Naive B cell (primary cell): ENCODE measurements around the gene RTN3. TPM values are rescaled to one million over a fixed set of nuclear protein-coding genes. Genes with fewer than 3 reads are reported as not detected.
A peak's percentile ranks its signal among the peaks of the same experiment; 100 is the strongest.

Source experiments
- ATAC-seq, 2 donors: fragments of 150-1000 bp; cut with Tn5 transposase; 2 replicates each; pipeline ENCODE4 v1.10.0; 2021; ENCODE audit warnings: low read depth in 2 of 2, mild to moderate bottlenecking in 2 of 2, moderate library complexity in 2 of 2
- DNase-seq: peaks from one replicate; pipeline ENCODE4 v3.0.0; 2022
- H3K27ac Mint-ChIP-seq, 6 donors: one replicate each; pipeline ENCODE4 v1.8.0; 2020 to 2022; ENCODE audit warnings: mild to moderate bottlenecking in 6 of 6, mixed read lengths in 6 of 6, moderate library complexity in 5 of 6, inconsistent platforms in 2 of 6
- H3K27me3 Mint-ChIP-seq, 3 donors: one replicate each; pipeline ENCODE4 v1.8.0; 2021 to 2022; ENCODE audit warnings: mixed read lengths in 3 of 3, mild to moderate bottlenecking in 1 of 3
- H3K36me3 Mint-ChIP-seq, 2 donors: one replicate each; pipeline ENCODE4 v1.8.0; 2020 to 2022; ENCODE audit warnings: mixed read lengths in 2 of 2, inconsistent platforms in 1 of 2, mild to moderate bottlenecking in 1 of 2
- H3K4me1 Mint-ChIP-seq, 3 donors: one replicate each; pipeline ENCODE4 v1.8.0; 2020 to 2022; ENCODE audit warnings: mixed read lengths in 3 of 3, inconsistent platforms in 1 of 3, mild to moderate bottlenecking in 1 of 3, moderate library complexity in 1 of 3
- H3K4me3 Mint-ChIP-seq, 8 donors: one replicate each; pipeline ENCODE4 v1.8.0; 2020 to 2022; ENCODE audit warnings: mild to moderate bottlenecking in 8 of 8, mixed read lengths in 8 of 8, moderate library complexity in 8 of 8, inconsistent platforms in 2 of 8
- H3K9me3 Mint-ChIP-seq, 7 donors: one replicate each; pipeline ENCODE4 v1.8.0; 2020 to 2022; ENCODE audit warnings: mixed read lengths in 7 of 7, mild to moderate bottlenecking in 5 of 7, inconsistent platforms in 2 of 7, moderate library complexity in 1 of 7
- polyA plus RNA-seq, 6 donors: library from polyadenylated mRNA; unstranded; fragments of 300-500 nt; fragmentation: Illumina TruSeq; gene quantifications; one replicate each; pipeline ENCODE4 v1.2.3, GENCODE V29; 2021; ENCODE audit warnings: low read depth in 6 of 6

RTN3 gene
- polyA plus RNA-seq, 6 donors from 2014 or later = 20.6 to 59.8 (median 27.8) TPM

GRCh38 chr11:63687845-63688244 lies 6.5 kb downstream of the RTN3 start:
- Mint-ChIP-seq H3K4me3 (no peak overlapping the region), H3K4me1 (peaks cover 6 to 12% (median 9%) of the 10 kb centered on the region in 3 donors), H3K9me3 (no peaks in the 10 kb centered on the region), H3K27ac (no peak overlapping the region), H3K27me3 (no peaks in the 10 kb centered on the region), H3K36me3 (no peaks in the 10 kb centered on the region)
- DNase-seq (no peak), ATAC-seq (no peak)

- H3K36me3 Mint-ChIP-seq = no peaks in the 10 kb centered on the region
- H3K27ac Mint-ChIP-seq = no peak overlapping the region
- DNase-seq (no peak), ATAC-seq (no peak)
- no peaks in the 10 kb centered on the region for H3K27me3 Mint-ChIP-seq
- no peak overlapping the region for H3K4me3 Mint-ChIP-seq
- H3K9me3 Mint-ChIP-seq = no peaks in the 10 kb centered on the region
- peaks cover 3 to 16% (median 7%) of the 10 kb centered on the region in 3 donors for H3K4me1 Mint-ChIP-seq
Observed at GRCh38 chr11:63694596-63694995, 13.3 kb downstream of the RTN3 start.

- no peaks in the 10 kb centered on the region for H3K9me3 Mint-ChIP-seq
- peaks cover 16 to 34% (median 18%) of the 10 kb centered on the region in 3 donors for H3K4me1 Mint-ChIP-seq
- peaks cover 0 to 4% of the 10 kb centered on the region in 2 donors for H3K36me3 Mint-ChIP-seq
- no peak overlapping the region for H3K27ac Mint-ChIP-seq
- DNase-seq = no peak
- H3K4me3 Mint-ChIP-seq = peak overlapping the region in 1 of 8 donors; percentile 2
- ATAC-seq = no peak
- no peaks in the 10 kb centered on the region for H3K27me3 Mint-ChIP-seq
Observed at GRCh38 chr11:63698976-63699733, 17.9 kb downstream of the RTN3 start.

- Mint-ChIP-seq H3K4me1 (peaks cover 18 to 39% (median 22%) of the 10 kb centered on the region in 3 donors), H3K9me3 (no peaks in the 10 kb centered on the region), H3K27me3 (no peaks in the 10 kb centered on the region), H3K36me3 (peaks cover 0 to 4% of the 10 kb centered on the region in 2 donors), H3K27ac (no peak overlapping the region), H3K4me3 (no peak overlapping the region)
- no peak for DNase-seq
- ATAC-seq = no peak
Observed at GRCh38 chr11:63699896-63700295, 18.6 kb downstream of the RTN3 start.

GRCh38 chr11:63705526-63705925 lies 24.2 kb downstream of the RTN3 start:
- DNase-seq (no peak), ATAC-seq (no peak)
- no peak overlapping the region for H3K27ac Mint-ChIP-seq
- no peaks in the 10 kb centered on the region for H3K9me3 Mint-ChIP-seq
- H3K27me3 Mint-ChIP-seq = no peaks in the 10 kb centered on the region
- H3K4me1 Mint-ChIP-seq = peaks cover 7 to 22% (median 14%) of the 10 kb centered on the region in 3 donors
- no peak overlapping the region for H3K4me3 Mint-ChIP-seq
- peaks cover 0 to 4% of the 10 kb centered on the region in 2 donors for H3K36me3 Mint-ChIP-seq

- Mint-ChIP-seq H3K9me3 (no peaks in the 10 kb centered on the region), H3K4me1 (peaks cover under 1 to 7% (median 6%) of the 10 kb centered on the region in 3 donors), H3K27me3 (no peaks in the 10 kb centered on the region), H3K27ac (no peak overlapping the region), H3K36me3 (no peaks in the 10 kb centered on the region), H3K4me3 (no peak overlapping the region)
- ATAC-seq (no peak), DNase-seq (no peak)
Observed at GRCh38 chr11:63708764-63709163, 27.5 kb downstream of the RTN3 start.

- DNase-seq (no peak), ATAC-seq (no peak)
- Mint-ChIP-seq H3K27me3 (no peaks in the 10 kb centered on the region), H3K9me3 (no peaks in the 10 kb centered on the region), H3K27ac (no peak overlapping the region), H3K4me1 (peaks cover 0 to 6% (median 6%) of the 10 kb centered on the region in 3 donors), H3K36me3 (no peaks in the 10 kb centered on the region), H3K4me3 (no peak overlapping the region)
Observed at GRCh38 chr11:63709336-63709884, 28.1 kb downstream of the RTN3 start.

GRCh38 chr11:63710476-63711217 lies 29.3 kb downstream of the RTN3 start:
- Mint-ChIP-seq H3K9me3 (no peaks in the 10 kb centered on the region), H3K27ac (peak overlapping the region in 1 of 6 donors; percentile 27), H3K4me3 (no peak overlapping the region), H3K4me1 (peaks cover 0 to 3% (median 0%) of the 10 kb centered on the region in 3 donors), H3K36me3 (no peaks in the 10 kb centered on the region), H3K27me3 (no peaks in the 10 kb centered on the region)
- no peak for DNase-seq
- no peak for ATAC-seq

GRCh38 chr11:63711838-63712237 lies 30.5 kb downstream of the RTN3 start:
- DNase-seq (no peak), ATAC-seq (no peak)
- no peaks in the 10 kb centered on the region for H3K36me3 Mint-ChIP-seq
- H3K4me1 Mint-ChIP-seq = peaks cover 0 to 3% (median 0%) of the 10 kb centered on the region in 3 donors
- H3K9me3 Mint-ChIP-seq = no peaks in the 10 kb centered on the region
- peak overlapping the region in 1 of 6 donors; percentile 21 for H3K27ac Mint-ChIP-seq
- no peak overlapping the region for H3K4me3 Mint-ChIP-seq
- no peaks in the 10 kb centered on the region for H3K27me3 Mint-ChIP-seq

GRCh38 chr11:63713766-63714165 lies 32.5 kb downstream of the RTN3 start:
- ATAC-seq = no peak
- Mint-ChIP-seq H3K27ac (peak overlapping the region in 1 of 6 donors; percentile 7), H3K4me1 (peaks cover 0 to 3% (median 0%) of the 10 kb centered on the region in 3 donors), H3K4me3 (no peak overlapping the region), H3K9me3 (no peaks in the 10 kb centered on the region), H3K27me3 (no peaks in the 10 kb centered on the region), H3K36me3 (no peaks in the 10 kb centered on the region)
- no peak for DNase-seq

- Mint-ChIP-seq H3K4me3 (no peak overlapping the region), H3K4me1 (peaks cover 0 to 3% (median 0%) of the 10 kb centered on the region in 3 donors), H3K27ac (no peak overlapping the region), H3K27me3 (no peaks in the 10 kb centered on the region), H3K36me3 (no peaks in the 10 kb centered on the region), H3K9me3 (no peaks in the 10 kb centered on the region)
- DNase-seq = no peak
- ATAC-seq = no peak
Observed at GRCh38 chr11:63716046-63716445, 34.7 kb downstream of the RTN3 start.

- Mint-ChIP-seq H3K27me3 (no peaks in the 10 kb centered on the region), H3K9me3 (no peaks in the 10 kb centered on the region), H3K36me3 (no peaks in the 10 kb centered on the region), H3K4me1 (peaks cover 0 to 3% (median 0%) of the 10 kb centered on the region in 3 donors), H3K4me3 (no peak overlapping the region), H3K27ac (no peak overlapping the region)
- ATAC-seq = no peak
- DNase-seq = no peak
Observed at GRCh38 chr11:63719001-63719400, 37.7 kb downstream of the RTN3 start.

GRCh38 chr11:63719987-63720386 lies 38.7 kb downstream of the RTN3 start:
- H3K4me3 Mint-ChIP-seq = no peak overlapping the region
- no peak overlapping the region for H3K27ac Mint-ChIP-seq
- no peaks in the 10 kb centered on the region for H3K27me3 Mint-ChIP-seq
- DNase-seq (no peak), ATAC-seq (no peak)
- no peaks in the 10 kb centered on the region for H3K9me3 Mint-ChIP-seq
- H3K36me3 Mint-ChIP-seq = no peaks in the 10 kb centered on the region
- no peaks in the 10 kb centered on the region for H3K4me1 Mint-ChIP-seq

- H3K4me3 Mint-ChIP-seq = no peak overlapping the region
- no peaks in the 10 kb centered on the region for H3K27me3 Mint-ChIP-seq
- DNase-seq (no peak), ATAC-seq (no peak)
- no peak overlapping the region for H3K27ac Mint-ChIP-seq
- no peaks in the 10 kb centered on the region for H3K9me3 Mint-ChIP-seq
- H3K4me1 Mint-ChIP-seq = no peaks in the 10 kb centered on the region
- no peaks in the 10 kb centered on the region for H3K36me3 Mint-ChIP-seq
Observed at GRCh38 chr11:63720611-63721010, 39.3 kb downstream of the RTN3 start.
